ENCODE measurements around the gene TRAM2. TPM values are rescaled to one million over a fixed set of nuclear protein-coding genes. Genes with fewer than 3 reads are reported as not detected.

Gene TRAM2
- total RNA-seq, 2 donors from 2014 or later: 7.2 to 22.4 TPM

DNA sequence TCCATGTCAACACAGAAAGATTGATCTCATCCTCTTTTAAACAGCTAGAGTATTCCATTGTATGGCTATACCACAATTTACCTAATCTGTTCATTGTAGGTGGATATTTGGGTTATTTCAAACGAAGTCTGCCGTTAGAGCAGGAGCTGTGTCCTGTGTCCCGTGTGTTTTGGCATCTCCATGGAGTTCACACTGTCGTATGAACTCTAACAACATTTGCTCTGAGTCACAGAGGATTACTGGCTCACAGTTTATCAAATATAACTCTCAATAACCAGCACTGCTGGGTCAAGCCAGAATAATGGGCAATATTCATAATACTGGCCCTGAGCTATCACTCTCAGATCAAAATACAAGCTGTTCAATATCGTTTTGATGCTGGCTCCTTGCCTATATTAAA is 16.4 kb downstream of the TRAM2 start:
- Histone ChIP-seq H3K4me1 (replicated peaks) (no peaks in the 10 kb centered on the region), H3K36me3 (no peaks in the 10 kb centered on the region), H3K27ac (no peak overlapping the region), H3K27me3 (replicated peaks; ENCODE audit: insufficient read depth) (no peaks in the 10 kb centered on the region), H3K4me3 (no peak overlapping the region), H3K9me3 (no peaks in the 10 kb centered on the region)
- intact Hi-C loops (cut with DNase I): no loop called here
- TF ChIP-seq POLR2A (IDR thresholded peaks at IDR 0.05) (no peak), POLR2AphosphoS5 (IDR thresholded peaks at IDR 0.05) (no peak), CTCF (IDR thresholded peaks at IDR 0.05) (no peak)
- WGBS: 53% methylated on average over 5 of the region's 5 CpGs
- no peak for DNase-seq (ENCODE audit: low spot score)

GRCh38 chr6:52558266-52559000 is 18.4 kb downstream of the TRAM2 start:
- 79% methylated on average over 6 of the region's 6 CpGs for WGBS
- no peaks in the 10 kb centered on the region for H3K27me3 ChIP-seq (replicated peaks; ENCODE audit: insufficient read depth)
- no peaks in the 10 kb centered on the region for H3K4me1 ChIP-seq (replicated peaks)
- DNase-seq (ENCODE audit: low spot score): no peak
- H3K36me3 ChIP-seq: no peaks in the 10 kb centered on the region
- intact Hi-C loops (cut with DNase I): no loop called here
- TF ChIP-seq POLR2A (IDR thresholded peaks at IDR 0.05): no peak
- no peak for TF ChIP-seq POLR2AphosphoS5 (IDR thresholded peaks at IDR 0.05)
- TF ChIP-seq CTCF (IDR thresholded peaks at IDR 0.05): no peak
- no peak overlapping the region for H3K27ac ChIP-seq
- H3K4me3 ChIP-seq: no peak overlapping the region
- H3K9me3 ChIP-seq: no peaks in the 10 kb centered on the region

- H3K36me3 ChIP-seq: no peaks in the 10 kb centered on the region
- TF ChIP-seq CTCF (IDR thresholded peaks at IDR 0.05) (no peak), POLR2A (IDR thresholded peaks at IDR 0.05) (no peak), POLR2AphosphoS5 (IDR thresholded peaks at IDR 0.05) (no peak)
- no peaks in the 10 kb centered on the region for H3K4me1 ChIP-seq (replicated peaks)
- H3K27me3 ChIP-seq (replicated peaks; ENCODE audit: insufficient read depth): no peaks in the 10 kb centered on the region
- intact Hi-C loops (cut with DNase I): no loop called here
- no peaks in the 10 kb centered on the region for H3K9me3 ChIP-seq
- H3K27ac ChIP-seq: no peak overlapping the region
- H3K4me3 ChIP-seq: no peak overlapping the region
- WGBS: 75% methylated on average over 11 of the region's 11 CpGs
- DNase-seq (ENCODE audit: low spot score): no peak
These were observed 19.2 kb downstream of the TRAM2 start for GRCh38 chr6:52557389-52558265.

- Histone ChIP-seq H3K4me1 (replicated peaks) (peaks cover 9% of the 10 kb centered on the region), H3K36me3 (no peaks in the 10 kb centered on the region), H3K27ac (no peak overlapping the region), H3K27me3 (replicated peaks; ENCODE audit: insufficient read depth) (no peaks in the 10 kb centered on the region), H3K4me3 (no peak overlapping the region), H3K9me3 (no peaks in the 10 kb centered on the region)
- no peak for DNase-seq (ENCODE audit: low spot score)
- TF ChIP-seq POLR2A (IDR thresholded peaks at IDR 0.05) (no peak), POLR2AphosphoS5 (IDR thresholded peaks at IDR 0.05) (no peak), CTCF (IDR thresholded peaks at IDR 0.05) (no peak)
- WGBS: 71% methylated on average over 5 of the region's 5 CpGs
- intact Hi-C loops (cut with DNase I): no loop called here
These were observed 21.2 kb downstream of the TRAM2 start for GRCh38 chr6:52555518-52556233.
